IPS DF 4.7 (cell line): ENCODE measurements around the gene TULP4.

Experiments
- DNase-seq: peaks from one replicate; pipeline ENCODE4 v3.0.0-alpha.2; 2013; ENCODE audit warnings: low spot score; ENCODE audit errors: extremely low read depth

TULP4 gene, protein sequence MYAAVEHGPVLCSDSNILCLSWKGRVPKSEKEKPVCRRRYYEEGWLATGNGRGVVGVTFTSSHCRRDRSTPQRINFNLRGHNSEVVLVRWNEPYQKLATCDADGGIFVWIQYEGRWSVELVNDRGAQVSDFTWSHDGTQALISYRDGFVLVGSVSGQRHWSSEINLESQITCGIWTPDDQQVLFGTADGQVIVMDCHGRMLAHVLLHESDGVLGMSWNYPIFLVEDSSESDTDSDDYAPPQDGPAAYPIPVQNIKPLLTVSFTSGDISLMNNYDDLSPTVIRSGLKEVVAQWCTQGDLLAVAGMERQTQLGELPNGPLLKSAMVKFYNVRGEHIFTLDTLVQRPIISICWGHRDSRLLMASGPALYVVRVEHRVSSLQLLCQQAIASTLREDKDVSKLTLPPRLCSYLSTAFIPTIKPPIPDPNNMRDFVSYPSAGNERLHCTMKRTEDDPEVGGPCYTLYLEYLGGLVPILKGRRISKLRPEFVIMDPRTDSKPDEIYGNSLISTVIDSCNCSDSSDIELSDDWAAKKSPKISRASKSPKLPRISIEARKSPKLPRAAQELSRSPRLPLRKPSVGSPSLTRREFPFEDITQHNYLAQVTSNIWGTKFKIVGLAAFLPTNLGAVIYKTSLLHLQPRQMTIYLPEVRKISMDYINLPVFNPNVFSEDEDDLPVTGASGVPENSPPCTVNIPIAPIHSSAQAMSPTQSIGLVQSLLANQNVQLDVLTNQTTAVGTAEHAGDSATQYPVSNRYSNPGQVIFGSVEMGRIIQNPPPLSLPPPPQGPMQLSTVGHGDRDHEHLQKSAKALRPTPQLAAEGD (N-terminal part only)

DNA sequence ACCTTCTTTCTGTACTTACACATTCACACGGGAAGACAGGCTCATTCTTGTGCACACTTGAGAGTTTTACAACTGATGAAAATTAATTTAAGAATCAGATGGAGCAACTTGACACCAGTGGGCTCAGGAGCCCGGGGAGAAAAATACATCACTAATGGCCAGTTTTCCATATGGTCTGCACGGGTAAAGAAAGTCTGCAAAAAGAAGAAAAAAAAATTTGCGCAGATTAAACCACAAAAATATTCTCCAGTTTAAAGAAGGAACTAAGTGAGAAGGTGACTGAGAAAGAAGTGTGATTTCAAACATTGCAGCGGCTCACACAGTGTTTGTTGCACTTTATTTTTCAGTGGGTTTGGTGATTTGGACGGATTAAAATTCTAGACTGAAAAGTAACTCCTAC lies at the start of gene TULP4:
TSS of gene TULP4 (plus strand) at position 301 of the 400 bp plus-strand sequence. CDS start 1,552 bp downstream, outside the sequence.
- DNase-seq, result no peak

DNA sequence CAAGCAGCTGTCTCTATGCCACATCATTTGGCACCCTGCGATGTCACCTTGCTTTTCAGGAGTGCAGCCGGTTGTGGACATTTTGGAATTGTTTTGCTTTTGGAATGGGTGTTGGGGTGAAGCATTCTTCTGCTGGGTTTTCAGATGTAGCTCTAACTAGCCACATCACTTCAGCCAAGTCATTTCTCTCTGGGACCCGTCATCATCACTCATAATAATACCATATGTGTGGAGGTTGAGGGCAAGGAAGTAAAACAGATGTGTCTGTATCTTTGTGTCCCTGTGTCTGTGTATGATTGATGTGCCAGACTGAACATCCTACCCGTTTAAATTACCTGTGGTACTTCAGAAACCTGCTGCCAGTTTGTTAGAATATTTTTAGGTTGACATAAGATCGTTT lies 49.5 kb upstream of the TULP4 start:
- DNase-seq, result no peak

DNA sequence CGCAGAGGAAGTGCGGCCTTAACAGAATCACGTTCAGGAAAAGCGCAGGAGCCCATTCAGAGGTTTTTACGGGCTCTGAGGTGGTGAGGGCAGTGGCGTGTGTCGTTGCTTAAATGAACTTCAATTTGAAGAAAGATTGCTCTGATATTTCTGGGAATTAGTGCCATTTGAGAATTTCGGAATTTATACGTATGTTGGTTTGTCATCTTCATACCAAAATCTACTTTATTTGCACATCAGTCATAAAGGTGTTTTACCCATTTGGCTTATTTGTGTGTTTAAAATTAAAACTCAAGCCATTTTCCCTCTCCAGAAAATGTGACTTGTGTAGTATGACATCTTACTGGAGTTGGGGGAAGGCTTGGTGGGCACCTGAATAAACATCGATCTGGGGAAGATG lies 48.1 kb upstream of the TULP4 start:
- no peak for DNase-seq

DNA sequence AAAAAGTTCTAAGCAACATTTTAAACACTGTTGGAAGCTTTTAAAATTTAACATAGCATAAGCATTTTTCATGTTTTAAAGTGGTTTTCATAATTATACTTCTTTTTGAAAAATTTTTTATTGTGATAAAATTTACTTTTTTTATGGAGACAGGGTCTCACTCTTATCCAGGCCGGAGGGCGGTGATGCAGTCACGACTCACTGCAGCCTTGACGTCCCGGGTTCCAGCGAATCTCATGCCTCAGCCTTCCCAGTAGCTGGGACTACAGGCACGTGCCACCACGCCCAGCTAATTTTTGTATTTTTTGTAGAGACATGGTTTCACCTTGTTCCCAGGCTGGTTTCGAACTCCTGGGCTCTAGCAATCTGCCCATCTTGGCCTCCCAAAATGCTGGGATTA lies 46.1 kb upstream of the TULP4 start:
- no peak for DNase-seq

DNA sequence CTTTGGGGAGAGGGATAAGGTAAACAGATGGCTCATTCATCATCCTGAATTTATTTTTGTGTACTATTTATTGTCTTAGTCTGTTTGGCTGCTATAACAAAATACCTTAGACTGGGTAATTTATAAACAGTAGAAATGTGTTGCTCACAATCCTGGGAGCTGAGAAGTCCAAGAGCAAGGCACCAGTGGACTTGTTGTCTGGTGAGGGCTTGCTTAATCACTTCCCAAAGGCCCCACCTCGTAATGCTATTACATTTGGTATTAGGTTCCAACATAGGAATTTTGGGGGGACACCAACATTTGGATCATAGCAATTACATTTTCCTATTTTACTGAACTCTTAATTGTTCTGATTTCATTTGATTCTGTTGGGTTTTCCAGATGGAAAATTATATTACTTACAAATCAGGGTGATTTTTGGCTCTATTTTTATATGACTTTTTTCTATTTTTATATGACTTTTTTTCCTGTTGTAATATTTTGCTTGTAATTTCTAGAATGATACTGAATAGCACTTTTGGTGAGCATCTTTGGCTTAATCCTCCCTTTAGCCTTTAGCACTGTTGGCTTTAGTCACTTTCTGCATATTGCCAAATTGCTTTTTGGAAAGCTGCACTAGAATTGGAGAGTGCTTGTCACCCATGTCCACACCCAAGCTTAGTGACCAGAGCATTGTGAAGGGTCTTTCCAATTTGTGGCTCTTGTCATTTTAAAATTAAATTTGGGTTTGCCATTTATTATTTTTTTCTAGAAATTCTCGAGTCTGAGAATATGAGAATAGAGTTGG lies 43.7 kb upstream of the TULP4 start:
- no peak for DNase-seq

DNA sequence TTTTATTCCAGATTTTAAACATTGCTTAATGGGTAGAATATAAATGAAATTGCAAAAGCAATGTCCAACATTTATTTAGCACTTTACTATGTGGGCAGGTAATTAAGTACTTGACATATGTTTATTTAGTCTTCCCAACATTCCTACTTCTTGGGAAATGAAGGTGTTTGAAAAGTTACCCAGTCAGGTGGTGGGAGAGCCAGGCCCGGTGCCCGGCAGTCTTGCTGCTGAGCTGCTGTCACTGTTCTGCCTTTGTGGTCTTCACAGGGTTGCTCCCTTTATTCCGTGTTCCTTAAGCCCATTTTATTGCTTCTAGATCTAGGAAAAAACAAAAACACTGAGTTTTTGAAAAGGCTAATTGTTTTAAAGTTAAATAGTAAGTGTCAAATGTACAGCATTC lies 42.6 kb upstream of the TULP4 start:
- DNase-seq, result no peak

DNA sequence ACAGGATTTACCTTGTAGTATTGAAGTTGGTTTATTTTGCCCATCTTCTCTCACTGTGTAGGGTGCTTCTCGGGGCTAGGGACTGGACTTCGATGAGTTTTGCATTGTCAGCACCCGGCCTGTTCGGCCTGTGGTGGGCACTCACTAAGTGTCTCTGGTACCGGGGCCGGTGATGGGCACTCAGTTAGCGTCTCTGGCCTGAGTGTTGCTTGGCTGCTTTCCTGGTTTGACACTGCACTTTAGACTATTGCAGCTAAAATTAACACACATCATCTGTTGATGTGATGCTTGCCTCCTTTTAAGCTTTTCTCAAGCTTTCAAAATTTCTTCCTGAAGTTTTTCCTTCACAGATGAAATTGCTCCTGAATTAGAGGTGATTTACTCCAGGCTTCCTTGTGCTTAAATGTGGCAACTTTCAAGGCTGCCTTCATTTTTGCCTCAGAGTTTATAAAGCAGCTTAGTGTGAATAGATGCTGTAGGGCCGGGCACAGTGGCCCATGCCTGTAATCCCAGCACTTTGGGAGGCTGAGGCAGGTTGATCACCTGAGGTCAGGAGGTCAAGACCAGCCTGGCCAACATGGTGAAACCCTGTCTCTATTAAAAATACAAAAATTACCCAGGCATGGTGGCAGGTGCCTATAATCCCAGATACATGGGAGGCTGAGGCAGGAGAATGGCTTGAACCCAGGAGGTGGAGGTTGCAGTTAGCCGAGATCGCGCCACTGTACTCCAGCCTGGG lies 41.7 kb upstream of the TULP4 start:
- no peak for DNase-seq

DNA sequence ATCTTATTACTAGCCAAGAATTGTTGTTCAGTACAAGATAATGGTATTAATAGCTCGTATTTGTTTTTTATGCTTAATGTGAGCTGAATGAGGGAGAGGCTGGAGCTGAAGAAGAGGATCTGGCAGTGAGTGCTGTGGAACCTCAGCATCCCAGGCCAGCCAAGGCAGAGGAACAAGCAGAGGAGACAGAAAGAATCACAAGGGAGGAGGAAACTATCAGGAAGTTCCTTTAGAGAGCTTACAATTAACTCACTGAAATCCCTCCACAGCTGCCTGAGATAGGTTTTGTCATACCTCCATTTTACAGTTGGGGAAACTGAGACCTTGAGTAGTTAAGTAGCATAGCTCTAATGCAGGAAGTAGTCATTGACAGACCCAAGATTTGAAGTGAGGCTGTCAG lies 39.9 kb upstream of the TULP4 start:
- DNase-seq, result no peak

DNA sequence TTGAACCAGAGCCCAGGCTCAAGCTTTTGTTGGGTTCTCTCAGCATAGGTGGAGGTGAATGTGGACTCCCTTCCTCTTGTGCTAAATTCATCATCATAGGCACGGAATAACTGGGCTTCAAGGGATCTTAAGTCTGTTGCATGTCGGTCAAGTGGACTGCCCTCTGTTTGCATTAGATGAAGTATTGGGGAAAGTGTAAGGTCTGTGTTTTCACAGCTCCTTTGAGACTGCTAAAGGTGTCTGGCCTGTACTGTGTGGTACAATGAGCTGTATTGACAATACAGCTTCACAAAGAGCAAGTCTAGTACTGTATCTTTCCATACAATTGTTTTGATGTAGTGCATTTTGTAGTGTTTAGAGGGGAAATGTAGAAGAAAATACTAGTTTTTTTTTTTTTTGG lies 34.3 kb upstream of the TULP4 start:
- no peak for DNase-seq

DNA sequence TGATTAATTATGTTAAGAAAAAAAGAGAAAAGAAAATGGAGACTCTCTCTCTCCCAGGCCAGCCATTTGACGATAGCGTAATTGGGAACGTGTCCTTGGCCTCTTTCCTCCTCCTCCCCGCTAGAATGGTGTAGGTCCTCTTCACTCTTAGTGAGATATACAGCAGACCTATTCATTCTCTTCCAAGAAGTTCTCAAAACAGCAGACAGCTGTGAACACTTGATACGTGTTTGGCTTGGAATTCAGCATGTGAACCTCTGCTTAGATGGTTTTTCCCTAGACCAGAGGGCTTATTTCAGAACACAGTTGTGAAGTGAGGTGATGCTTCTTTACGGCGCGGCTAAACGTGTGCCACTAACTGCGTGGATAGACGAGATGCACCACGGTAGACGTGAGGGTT lies 32.6 kb upstream of the TULP4 start:
- no peak for DNase-seq

DNA sequence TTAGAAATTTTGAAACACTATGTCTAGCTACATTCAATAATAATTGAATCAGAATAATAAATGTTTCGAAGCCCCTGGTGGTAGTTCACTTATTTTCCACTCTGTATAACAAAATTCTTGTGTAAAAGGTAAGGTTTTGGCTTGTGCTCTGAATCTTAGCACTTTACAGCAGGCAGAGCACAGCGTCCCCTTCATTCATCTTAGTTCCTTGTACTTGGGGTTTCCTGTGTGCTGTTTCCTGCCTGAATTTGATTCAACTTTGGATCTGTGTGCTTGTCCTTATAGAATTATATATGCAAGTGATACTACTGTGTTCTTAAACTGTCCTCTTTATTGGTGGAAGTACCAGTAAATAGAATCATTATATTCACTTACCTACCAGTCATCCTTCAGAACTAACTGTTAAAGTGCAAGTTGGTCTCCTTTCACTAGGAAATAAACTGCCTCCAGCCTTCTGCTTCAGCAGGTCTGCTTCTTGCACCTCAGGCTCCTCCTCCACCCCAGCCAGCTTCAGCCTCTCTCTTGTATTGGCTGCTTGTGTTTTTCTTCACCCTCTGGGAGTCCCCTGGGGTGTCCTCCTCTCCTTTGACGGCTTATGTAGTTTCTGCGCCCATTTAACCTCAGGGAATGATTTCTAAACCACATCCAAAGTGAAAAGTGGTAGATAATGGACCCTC lies 28.8 kb upstream of the TULP4 start:
- DNase-seq, result no peak

DNA sequence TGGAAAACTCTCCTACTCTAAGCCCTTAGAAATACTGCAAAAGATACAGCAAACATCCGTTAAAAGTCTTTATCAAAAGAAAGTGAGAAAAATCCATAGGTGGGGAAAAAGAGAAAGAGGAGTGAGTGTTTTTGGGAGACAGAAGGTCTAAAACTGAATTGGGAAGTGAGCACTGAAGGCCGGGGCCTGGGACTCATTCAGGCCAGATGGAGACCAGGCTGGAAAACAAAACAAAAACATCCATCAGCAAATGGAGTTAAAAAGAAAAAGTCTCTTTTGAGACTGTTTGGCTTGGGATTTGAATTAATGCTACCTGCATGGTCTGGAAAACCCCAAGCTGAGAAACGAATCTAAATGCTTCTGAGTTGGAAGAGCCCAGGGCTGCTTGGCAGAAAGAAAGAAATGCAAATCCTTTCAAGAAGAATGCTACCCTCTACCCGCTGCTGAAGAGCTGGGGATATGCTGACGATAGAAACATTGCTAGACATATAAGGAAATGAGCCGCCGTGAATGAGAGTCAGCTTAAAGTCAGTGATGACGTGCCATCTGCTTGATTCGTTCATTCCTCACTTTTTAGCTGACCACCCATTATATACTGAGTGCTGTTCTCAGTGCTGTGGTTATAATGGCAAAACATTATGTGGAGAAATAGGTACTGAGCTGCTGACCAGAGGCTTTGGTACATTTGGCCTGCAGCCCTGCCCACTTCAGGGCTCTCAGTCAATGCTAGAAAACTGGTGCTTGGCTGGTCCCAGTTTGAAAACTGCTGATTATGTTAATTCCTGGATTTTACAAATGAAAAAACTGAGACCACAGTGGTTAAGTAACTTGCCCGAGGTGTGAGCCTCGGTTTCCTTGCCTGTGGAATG lies 28.0 kb upstream of the TULP4 start:
- no peak for DNase-seq

DNA sequence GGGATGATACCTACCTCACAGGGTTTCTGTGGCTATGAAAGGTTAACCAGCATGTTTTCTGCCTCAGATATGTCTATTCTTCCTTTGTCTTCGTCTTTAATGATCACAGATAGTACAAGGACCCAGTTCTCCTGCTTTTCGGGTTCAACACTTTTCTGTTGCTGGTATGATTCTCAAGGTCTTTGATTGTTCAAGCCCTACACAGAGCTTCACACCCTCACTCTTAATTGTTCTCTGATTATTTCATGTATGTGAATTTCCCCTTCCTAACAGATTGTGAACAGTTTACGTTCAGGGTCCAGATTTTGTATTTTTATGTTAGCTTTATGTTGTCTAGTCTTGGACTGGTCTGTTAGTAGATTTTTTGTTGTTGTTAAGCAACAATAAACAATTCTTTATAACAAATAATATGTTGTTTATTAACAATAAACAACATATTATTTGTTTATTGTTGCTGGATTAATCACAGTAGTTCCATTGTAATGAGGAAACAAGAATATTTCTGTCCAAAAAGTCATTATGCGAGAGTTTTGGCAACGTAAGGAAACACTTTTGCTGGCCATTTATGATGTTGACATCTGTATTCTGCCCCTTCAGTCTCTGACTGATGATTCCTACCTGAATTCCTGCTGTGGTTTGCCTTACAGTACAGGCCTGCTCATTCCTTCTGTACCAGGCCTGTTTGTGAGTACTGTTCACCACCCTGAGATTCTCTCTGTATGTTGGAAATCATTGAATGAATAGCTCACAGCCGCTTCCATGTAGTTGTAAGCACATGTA lies 27.2 kb upstream of the TULP4 start:
- no peak for DNase-seq

DNA sequence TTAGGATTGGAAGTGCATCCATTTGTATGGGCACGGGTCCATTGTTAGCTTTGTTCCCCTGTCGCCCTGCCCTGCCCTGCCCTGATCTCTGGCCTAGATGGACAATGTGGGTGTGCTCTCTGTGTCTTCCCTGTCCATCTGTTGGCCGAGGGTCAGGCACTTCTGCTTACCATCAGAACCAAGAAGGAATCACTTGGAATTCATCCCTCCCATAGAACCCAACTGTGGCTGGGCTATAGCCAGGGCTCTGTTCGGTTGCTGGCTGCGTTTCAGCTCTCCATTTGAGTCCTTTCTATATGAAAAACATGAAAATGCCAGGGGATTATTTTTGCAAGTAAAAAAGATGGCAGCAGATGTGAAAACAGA lies 26.6 kb upstream of the TULP4 start:
- DNase-seq, result no peak

DNA sequence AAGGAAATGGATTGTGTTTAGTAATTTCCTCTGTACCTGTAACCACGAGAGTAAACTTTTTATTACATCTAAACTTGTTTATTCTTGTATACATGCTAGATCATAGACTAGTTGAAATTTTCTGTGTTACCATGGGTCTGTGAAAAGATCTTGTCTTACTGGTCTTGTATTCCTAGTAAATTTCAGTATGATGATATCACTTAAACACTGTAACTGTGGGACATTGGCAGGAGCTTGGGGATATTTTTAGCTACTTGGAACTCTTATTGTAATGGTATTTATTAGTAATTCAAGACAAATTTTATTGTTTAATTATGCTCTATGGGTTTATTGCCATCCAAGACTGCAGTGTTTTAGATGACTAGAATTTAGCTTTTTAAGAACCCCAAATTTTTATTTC lies 25.9 kb upstream of the TULP4 start:
- DNase-seq, result no peak

DNA sequence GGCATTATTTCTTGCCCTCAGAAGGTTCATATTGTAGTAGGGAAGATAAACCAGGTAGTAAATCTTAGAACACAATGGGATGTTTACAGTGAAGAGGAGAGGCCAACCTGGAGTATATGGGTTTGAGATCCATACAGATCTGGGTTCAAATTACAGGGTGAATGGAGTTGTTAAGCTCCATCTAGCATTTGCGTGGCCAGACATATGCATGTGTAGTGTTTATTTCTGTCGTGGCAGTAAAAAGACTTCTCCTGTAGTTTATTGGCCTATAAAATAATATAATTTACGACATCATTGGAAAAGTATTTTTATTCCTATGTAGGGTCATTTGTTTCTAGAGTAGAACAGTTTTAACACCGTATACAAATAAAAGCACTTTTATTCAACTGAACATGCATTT lies 25.2 kb upstream of the TULP4 start:
- DNase-seq, result no peak

DNA sequence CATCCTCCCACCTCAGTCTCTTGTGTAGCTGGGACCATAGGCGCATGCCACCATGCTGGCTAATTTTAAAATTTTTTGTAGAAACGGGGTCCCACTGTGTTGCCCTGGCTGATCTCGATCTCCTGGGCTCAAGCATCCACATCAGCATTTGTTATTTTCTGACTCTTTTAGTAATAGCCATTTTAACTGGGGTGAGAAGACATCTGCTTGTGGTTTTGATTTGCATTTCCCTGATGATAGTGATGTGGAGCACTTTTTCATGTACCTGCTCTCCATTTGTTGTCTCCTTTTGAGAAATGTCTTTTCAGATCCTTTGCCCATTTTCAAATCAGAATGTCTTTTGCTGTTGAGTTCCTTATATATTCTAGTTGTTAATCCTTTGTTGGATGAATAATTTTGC lies 22.2 kb upstream of the TULP4 start:
- DNase-seq, result no peak

DNA sequence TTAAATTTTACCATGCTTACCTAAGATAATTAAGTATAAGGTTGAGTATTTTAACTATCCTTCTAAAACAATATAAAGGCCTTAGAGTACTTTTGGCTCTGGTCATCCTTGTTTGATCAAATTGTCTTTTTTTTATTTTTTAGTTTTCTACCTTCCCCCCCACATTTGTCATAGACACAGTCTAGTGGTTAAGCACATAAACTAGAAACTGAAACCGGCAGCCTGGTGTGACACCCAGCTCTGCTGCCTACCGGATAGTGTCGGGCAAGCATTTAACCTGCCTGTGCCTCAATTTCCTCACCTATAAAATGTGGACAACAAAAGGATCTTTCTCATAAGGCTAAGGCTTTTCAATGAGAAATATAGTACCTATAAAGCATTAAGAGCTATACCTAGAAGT lies 21.6 kb upstream of the TULP4 start:
- no peak for DNase-seq

DNA sequence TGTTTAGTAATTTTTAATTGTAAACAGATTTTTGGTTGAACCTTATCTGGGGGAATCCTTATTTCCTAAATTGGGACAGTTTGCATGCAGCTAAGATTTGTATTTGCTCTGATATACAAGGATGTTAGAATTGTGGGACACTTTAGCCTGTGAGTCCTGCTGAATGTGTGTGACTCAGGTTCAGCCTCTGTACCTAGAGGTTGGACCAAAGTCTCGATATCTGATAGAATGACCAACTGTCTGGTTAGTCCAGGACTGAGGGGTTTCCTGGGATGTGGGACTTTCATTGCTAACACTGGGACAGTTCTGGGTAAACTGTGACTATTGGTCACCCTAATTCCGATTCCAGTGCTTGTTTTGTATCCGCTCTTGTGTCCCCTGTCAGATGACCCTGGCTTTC lies 20.2 kb upstream of the TULP4 start:
- DNase-seq, result no peak
